GM23338 (cell line): ENCODE data around the gene BFSP2. TPM values are rescaled to one million over a fixed set of nuclear protein-coding genes. Genes with fewer than 3 reads are reported as not detected.

Experiments
- ATAC-seq: fragments of 200-7000 bp; cut with Tn5 transposase; 3 replicates; pipeline ENCODE4 v1.9.1; 2020
- DNase-seq: peaks from one replicate; pipeline ENCODE4 v3.0.0-alpha.2; 2015; ENCODE audit warnings: low spot score
- H2AFZ ChIP-seq: fragments of 200-600 bp; sonication (generic); 2 replicates; pipeline ENCODE4 v1.8.0; 2016; ENCODE audit warnings: antibody characterized with exemption, mild to moderate bottlenecking, moderate library complexity
- H3F3A ChIP-seq: fragments of 200-600 bp; sonication (generic); replicated peaks from 2 replicates; pipeline ENCODE4 v1.8.0; 2017; ENCODE audit warnings: antibody characterized with exemption, mixed run types, low read depth
- H3K27ac ChIP-seq: fragments of 200-600 bp; sonication (generic); 2 replicates; pipeline ENCODE4 v1.6.1; 2016; ENCODE audit warnings: low read depth
- H3K27me3 ChIP-seq: fragments of 200-600 bp; sonication (generic); 2 replicates; pipeline ENCODE4 v1.8.0; 2016; ENCODE audit warnings: mild to moderate bottlenecking, mixed run types, moderate library complexity; ENCODE audit not compliant: insufficient read depth
- H3K36me3 ChIP-seq: fragments of 200-600 bp; sonication (generic); 2 replicates; pipeline ENCODE4 v1.8.0; 2016; ENCODE audit warnings: mild to moderate bottlenecking; ENCODE audit not compliant: insufficient read depth
- H3K4me1 ChIP-seq: fragments of 200-600 bp; sonication (generic); 2 replicates; pipeline ENCODE4 v1.8.0; 2016; ENCODE audit warnings: mild to moderate bottlenecking, moderate library complexity; ENCODE audit not compliant: insufficient read depth
- H3K4me2 ChIP-seq: fragments of 200-600 bp; sonication (generic); 2 replicates; pipeline ENCODE4 v1.7.1; 2017; ENCODE audit warnings: mixed run types
- H3K4me3 ChIP-seq: fragments of 200-600 bp; sonication (generic); 2 replicates; pipeline ENCODE4 v1.6.1; 2016; ENCODE audit warnings: mixed run types
- H3K79me2 ChIP-seq: fragments of 200-600 bp; sonication (generic); replicated peaks from 2 replicates; pipeline ENCODE4 v1.8.0; 2017; ENCODE audit warnings: mild to moderate bottlenecking; ENCODE audit not compliant: insufficient read depth
- H3K9me2 ChIP-seq: fragments of 200-600 bp; sonication (generic); 2 replicates; pipeline ENCODE4 v1.8.0; 2017; ENCODE audit not compliant: insufficient read depth
- H4K20me1 ChIP-seq: fragments of 200-600 bp; sonication (generic); replicated peaks from 2 replicates; pipeline ENCODE4 v1.8.0; 2017; ENCODE audit warnings: mild to moderate bottlenecking; ENCODE audit not compliant: insufficient read depth
- H3K27ac Mint-ChIP-seq: 2 replicates; pipeline ENCODE4 v1.8.0; 2020; ENCODE audit warnings: inconsistent platforms, mild to moderate bottlenecking, moderate library complexity, mixed read lengths
- H3K27me3 Mint-ChIP-seq: 3 replicates; pipeline ENCODE4 v1.8.0; 2022; ENCODE audit warnings: low read depth, mild to moderate bottlenecking, moderate library complexity, mixed read lengths, inconsistent platforms; ENCODE audit not compliant: insufficient read depth, poor library complexity
- H3K36me3 Mint-ChIP-seq: 3 replicates; pipeline ENCODE4 v1.8.0; 2021; ENCODE audit warnings: low read depth, mild to moderate bottlenecking, inconsistent platforms, moderate library complexity, mixed read lengths
- H3K4me1 Mint-ChIP-seq: 3 replicates; pipeline ENCODE4 v1.8.0; 2020; ENCODE audit warnings: mild to moderate bottlenecking, inconsistent platforms, mixed read lengths
- H3K4me3 Mint-ChIP-seq: 3 replicates; pipeline ENCODE4 v1.8.0; 2021; ENCODE audit warnings: moderate library complexity, mild to moderate bottlenecking, inconsistent platforms, mixed read lengths
- H3K9me3 Mint-ChIP-seq: 3 replicates; pipeline ENCODE4 v1.8.0; 2020; ENCODE audit warnings: moderate library complexity, mild to moderate bottlenecking, inconsistent platforms, mixed read lengths
- STAT1 ChIP-seq: IDR thresholded peaks from one replicate; pipeline ENCODE4 v1.6.1; 2016; ENCODE audit warnings: antibody characterized with exemption; ENCODE audit not compliant: unreplicated experiment
- long read RNA-seq: library from polyadenylated mRNA; unstranded; transcript quantifications from one replicate; pipeline ENCODE4 v2.0.0, GENCODE V29; 2020; ENCODE audit not compliant: unreplicated experiment
- polyA plus RNA-seq: library from polyadenylated mRNA; unstranded; fragments of >200 nt; fragmentation: Nextera tagmentation; extraction: Ambion mirVana; gene quantifications from 2 replicates; pipeline ENCODE4 v1.2.1, GENCODE V29; 2016
- total RNA-seq: library from RNA; depleted of rRNA; stranded (reverse); fragments of >200 nt; shearing (Covaris generic); gene quantifications from 2 replicates; pipeline ENCODE4 v1.2.3, GENCODE V29; 2014; rRNA removed
- TF ChIP-seq, protein P1 (sequence below): fragments of 250-450 bp; sonication (Bioruptor Pico); IDR thresholded peaks from 2 replicates; pipeline ENCODE4 v1.5.0; 2020; ENCODE audit warnings: mild to moderate bottlenecking, moderate library complexity

The BFSP2 gene, protein sequence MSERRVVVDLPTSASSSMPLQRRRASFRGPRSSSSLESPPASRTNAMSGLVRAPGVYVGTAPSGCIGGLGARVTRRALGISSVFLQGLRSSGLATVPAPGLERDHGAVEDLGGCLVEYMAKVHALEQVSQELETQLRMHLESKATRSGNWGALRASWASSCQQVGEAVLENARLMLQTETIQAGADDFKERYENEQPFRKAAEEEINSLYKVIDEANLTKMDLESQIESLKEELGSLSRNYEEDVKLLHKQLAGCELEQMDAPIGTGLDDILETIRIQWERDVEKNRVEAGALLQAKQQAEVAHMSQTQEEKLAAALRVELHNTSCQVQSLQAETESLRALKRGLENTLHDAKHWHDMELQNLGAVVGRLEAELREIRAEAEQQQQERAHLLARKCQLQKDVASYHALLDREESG
- not detected in 2 replicates for total RNA-seq
- polyA plus RNA-seq, result not detected in 2 replicates
- long read RNA-seq, result 0 reads

- no peak within 1 kb of the TSS for H3K27ac Mint-ChIP-seq
- H3K9me2 ChIP-seq, result no peaks in the 10 kb centered on the region
These were observed at the start of gene BFSP2 for GRCh38 chr3:133400006-133400515. TSS of gene BFSP2 (plus strand) at chr3:133400056. CDS start at chr3:133400084, 28 bp downstream.

More at GRCh38 chr3:133400006-133400515, at the start of gene BFSP2:
- no peak for ATAC-seq
- DNase-seq, result no peak
- H3K4me3 Mint-ChIP-seq, result no peak within 1 kb of the TSS
- Histone ChIP-seq H3K27ac (no peak within 1 kb of the TSS), H3K4me1 (no peaks in the 10 kb centered on the region), H3K4me2 (no peak within 1 kb of the TSS), H3K36me3 (no peaks in the 10 kb centered on the region), H3K79me2 (no peaks in the 10 kb centered on the region), H2AFZ (no peak within 1 kb of the TSS), H3K4me3 (no peak within 1 kb of the TSS), H4K20me1 (no peaks in the 10 kb centered on the region), H3F3A (no peaks in the 10 kb centered on the region), H3K27me3 (no peaks in the 10 kb centered on the region)
- peaks cover 13% of the 10 kb centered on the region for H3K4me1 Mint-ChIP-seq
- H3K9me3 Mint-ChIP-seq, result no peaks in the 10 kb centered on the region
- TF ChIP-seq STAT1, result no peak
- TF ChIP-seq, protein P1, sequence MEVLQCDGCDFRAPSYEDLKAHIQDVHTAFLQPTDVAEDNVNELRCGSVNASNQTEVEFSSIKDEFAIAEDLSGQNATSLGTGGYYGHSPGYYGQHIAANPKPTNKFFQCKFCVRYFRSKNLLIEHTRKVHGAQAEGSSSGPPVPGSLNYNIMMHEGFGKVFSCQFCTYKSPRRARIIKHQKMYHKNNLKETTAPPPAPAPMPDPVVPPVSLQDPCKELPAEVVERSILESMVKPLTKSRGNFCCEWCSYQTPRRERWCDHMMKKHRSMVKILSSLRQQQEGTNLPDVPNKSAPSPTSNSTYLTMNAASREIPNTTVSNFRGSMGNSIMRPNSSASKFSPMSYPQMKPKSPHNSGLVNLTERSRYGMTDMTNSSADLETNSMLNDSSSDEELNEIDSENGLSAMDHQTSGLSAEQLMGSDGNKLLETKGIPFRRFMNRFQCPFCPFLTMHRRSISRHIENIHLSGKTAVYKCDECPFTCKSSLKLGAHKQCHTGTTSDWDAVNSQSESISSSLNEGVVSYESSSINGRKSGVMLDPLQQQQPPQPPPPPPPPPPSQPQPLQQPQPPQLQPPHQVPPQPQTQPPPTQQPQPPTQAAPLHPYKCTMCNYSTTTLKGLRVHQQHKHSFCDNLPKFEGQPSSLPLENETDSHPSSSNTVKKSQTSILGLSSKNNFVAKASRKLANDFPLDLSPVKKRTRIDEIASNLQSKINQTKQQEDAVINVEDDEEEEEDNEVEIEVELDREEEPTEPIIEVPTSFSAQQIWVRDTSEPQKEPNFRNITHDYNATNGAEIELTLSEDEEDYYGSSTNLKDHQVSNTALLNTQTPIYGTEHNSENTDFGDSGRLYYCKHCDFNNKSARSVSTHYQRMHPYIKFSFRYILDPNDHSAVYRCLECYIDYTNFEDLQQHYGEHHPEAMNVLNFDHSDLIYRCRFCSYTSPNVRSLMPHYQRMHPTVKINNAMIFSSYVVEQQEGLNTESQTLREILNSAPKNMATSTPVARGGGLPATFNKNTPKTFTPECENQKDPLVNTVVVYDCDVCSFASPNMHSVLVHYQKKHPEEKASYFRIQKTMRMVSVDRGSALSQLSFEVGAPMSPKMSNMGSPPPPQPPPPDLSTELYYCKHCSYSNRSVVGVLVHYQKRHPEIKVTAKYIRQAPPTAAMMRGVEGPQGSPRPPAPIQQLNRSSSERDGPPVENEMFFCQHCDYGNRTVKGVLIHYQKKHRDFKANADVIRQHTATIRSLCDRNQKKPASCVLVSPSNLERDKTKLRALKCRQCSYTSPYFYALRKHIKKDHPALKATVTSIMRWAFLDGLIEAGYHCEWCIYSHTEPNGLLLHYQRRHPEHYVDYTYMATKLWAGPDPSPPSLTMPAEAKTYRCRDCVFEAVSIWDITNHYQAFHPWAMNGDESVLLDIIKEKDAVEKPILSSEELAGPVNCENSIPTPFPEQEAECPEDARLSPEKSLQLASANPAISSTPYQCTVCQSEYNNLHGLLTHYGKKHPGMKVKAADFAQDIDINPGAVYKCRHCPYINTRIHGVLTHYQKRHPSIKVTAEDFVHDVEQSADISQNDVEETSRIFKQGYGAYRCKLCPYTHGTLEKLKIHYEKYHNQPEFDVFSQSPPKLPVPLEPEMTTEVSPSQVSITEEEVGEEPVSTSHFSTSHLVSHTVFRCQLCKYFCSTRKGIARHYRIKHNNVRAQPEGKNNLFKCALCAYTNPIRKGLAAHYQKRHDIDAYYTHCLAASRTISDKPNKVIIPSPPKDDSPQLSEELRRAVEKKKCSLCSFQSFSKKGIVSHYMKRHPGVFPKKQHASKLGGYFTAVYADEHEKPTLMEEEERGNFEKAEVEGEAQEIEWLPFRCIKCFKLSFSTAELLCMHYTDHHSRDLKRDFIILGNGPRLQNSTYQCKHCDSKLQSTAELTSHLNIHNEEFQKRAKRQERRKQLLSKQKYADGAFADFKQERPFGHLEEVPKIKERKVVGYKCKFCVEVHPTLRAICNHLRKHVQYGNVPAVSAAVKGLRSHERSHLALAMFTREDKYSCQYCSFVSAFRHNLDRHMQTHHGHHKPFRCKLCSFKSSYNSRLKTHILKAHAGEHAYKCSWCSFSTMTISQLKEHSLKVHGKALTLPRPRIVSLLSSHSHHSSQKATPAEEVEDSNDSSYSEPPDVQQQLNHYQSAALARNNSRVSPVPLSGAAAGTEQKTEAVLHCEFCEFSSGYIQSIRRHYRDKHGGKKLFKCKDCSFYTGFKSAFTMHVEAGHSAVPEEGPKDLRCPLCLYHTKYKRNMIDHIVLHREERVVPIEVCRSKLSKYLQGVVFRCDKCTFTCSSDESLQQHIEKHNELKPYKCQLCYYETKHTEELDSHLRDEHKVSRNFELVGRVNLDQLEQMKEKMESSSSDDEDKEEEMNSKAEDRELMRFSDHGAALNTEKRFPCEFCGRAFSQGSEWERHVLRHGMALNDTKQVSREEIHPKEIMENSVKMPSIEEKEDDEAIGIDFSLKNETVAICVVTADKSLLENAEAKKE, result no peak
- H3K36me3 Mint-ChIP-seq, result no peaks in the 10 kb centered on the region
- H3K27me3 Mint-ChIP-seq, result peaks cover 5% of the 10 kb centered on the region
